Epithelial cell of esophagus (primary cell): ENCODE measurements around the gene ANO3.
"Not testable (repeated sequence)": the region's sequence is repeated elsewhere in the genome, so short reads cannot be mapped to it uniquely, and the experiment has no call there.

Source experiments
- DNase-seq: peaks from one replicate; pipeline ENCODE4 v3.0.0; 2010; ENCODE audit warnings: low read depth
- H3K4me3 ChIP-seq: 2 replicates; pipeline ENCODE4 v1.5.1; 2011; ENCODE audit warnings: mild to moderate bottlenecking, low read length, control low read depth
- CTCF ChIP-seq: IDR thresholded peaks from 2 replicates; pipeline ENCODE4 v1.5.1; 2011; ENCODE audit warnings: low read depth, mild to moderate bottlenecking, low read length, control low read depth, inconsistent platforms; ENCODE audit not compliant: insufficient read depth; ENCODE audit errors: missing control alignments

Gene ANO3

GRCh38 chr11:26578998-26579661, 247.2 kb downstream of the ANO3 start:
- no peak overlapping the region for H3K4me3 ChIP-seq
- no peak for TF ChIP-seq CTCF
- peak; percentile 83 for DNase-seq

GRCh38 chr11:26579683-26580082, 247.8 kb downstream of the ANO3 start:
- no peak for TF ChIP-seq CTCF
- peak; percentile 57 for DNase-seq

GRCh38 chr11:26580929-26581328, 249.0 kb downstream of the ANO3 start:
- H3K4me3 ChIP-seq: no peak overlapping the region
- DNase-seq: peak; percentile 41
- no peak for TF ChIP-seq CTCF

More at GRCh38 chr11:26579683-26580082, 247.8 kb downstream of the ANO3 start:
- no peak overlapping the region for H3K4me3 ChIP-seq

- TF ChIP-seq CTCF: no peak
- H3K4me3 ChIP-seq: no peak overlapping the region
- DNase-seq: peak; percentile 99
Measured at GRCh38 chr11:26583550-26583949, 251.6 kb downstream of the ANO3 start.

- TF ChIP-seq CTCF: no peak
- peak; percentile 75 for DNase-seq
- H3K4me3 ChIP-seq: no peak overlapping the region
Measured at GRCh38 chr11:26584818-26585217, 252.9 kb downstream of the ANO3 start.

- no peak overlapping the region for H3K4me3 ChIP-seq
- no peak for TF ChIP-seq CTCF
- DNase-seq: peak; percentile 56
Measured at GRCh38 chr11:26587073-26587472, 255.1 kb downstream of the ANO3 start.

GRCh38 chr11:26593691-26594090, 261.8 kb downstream of the ANO3 start:
- no peak for DNase-seq
- no peak for TF ChIP-seq CTCF
- no peak overlapping the region for H3K4me3 ChIP-seq

GRCh38 chr11:26595207-26595865, 263.4 kb downstream of the ANO3 start:
- not testable (repeated sequence) for DNase-seq

GRCh38 chr11:26597049-26597689, 265.2 kb downstream of the ANO3 start:
- DNase-seq, H3K4me3 ChIP-seq: not testable (repeated sequence)

More at GRCh38 chr11:26595207-26595865, 263.4 kb downstream of the ANO3 start:
- H3K4me3 ChIP-seq: not testable (repeated sequence)
